Measurements from ENCODE around the gene KLHL8. TPM values are rescaled to one million over a fixed set of nuclear protein-coding genes. Genes with fewer than 3 reads are reported as not detected.
"Not testable (repeated sequence)": the region's sequence is repeated elsewhere in the genome, so short reads cannot be mapped to it uniquely, and the experiment has no call there.

KLHL8 gene
- total RNA-seq, 1 donor from 2014 or later: 34.6 TPM

- peak; percentile 39 for DNase-seq (ENCODE audit: low read depth)
These were observed 40.7 kb downstream of the KLHL8 start for GRCh38 chr4:87179751-87180150.

- DNase-seq (ENCODE audit: low read depth): no peak
These were observed 45.7 kb downstream of the KLHL8 start for GRCh38 chr4:87174672-87175071.

- DNase-seq (ENCODE audit: low read depth): no peak
These were observed 48.5 kb downstream of the KLHL8 start for GRCh38 chr4:87171944-87172343.

GRCh38 chr4:87166296-87166854 lies 54.0 kb downstream of the KLHL8 start:
- no peak for DNase-seq (ENCODE audit: low read depth)

GRCh38 chr4:87165892-87166291 lies 54.5 kb downstream of the KLHL8 start:
- DNase-seq (ENCODE audit: low read depth): peak; percentile 30

GRCh38 chr4:87153078-87153870 lies 67.1 kb downstream of the KLHL8 start:
- DNase-seq (ENCODE audit: low read depth): no peak

GRCh38 chr4:87152310-87153041 lies 67.9 kb downstream of the KLHL8 start:
- DNase-seq (ENCODE audit: low read depth): peak; percentile 14

GRCh38 chr4:87151730-87152129 lies 68.7 kb downstream of the KLHL8 start:
- DNase-seq (ENCODE audit: low read depth): no peak

- peak; percentile 80 for DNase-seq (ENCODE audit: low read depth)
These were observed 69.7 kb downstream of the KLHL8 start for GRCh38 chr4:87150498-87151261.

- DNase-seq (ENCODE audit: low read depth): no peak
These were observed 73.3 kb downstream of the KLHL8 start for GRCh38 chr4:87147116-87147515.

- DNase-seq (ENCODE audit: low read depth): not testable (repeated sequence)
These were observed 74.5 kb downstream of the KLHL8 start for GRCh38 chr4:87145934-87146333.

GRCh38 chr4:87144356-87144755 lies 76.1 kb downstream of the KLHL8 start:
- peak; percentile 68 for DNase-seq (ENCODE audit: low read depth)

GRCh38 chr4:87141428-87141827 lies 79.0 kb downstream of the KLHL8 start:
- peak; percentile 49 for DNase-seq (ENCODE audit: low read depth)

GRCh38 chr4:87134122-87134521 lies 86.3 kb downstream of the KLHL8 start:
- no peak for DNase-seq (ENCODE audit: low read depth)

- no peak for DNase-seq (ENCODE audit: low read depth)
These were observed 87.2 kb downstream of the KLHL8 start for GRCh38 chr4:87133183-87133582.

GRCh38 chr4:87132035-87132434 lies 88.4 kb downstream of the KLHL8 start:
- no peak for DNase-seq (ENCODE audit: low read depth)

GRCh38 chr4:87130985-87131703 lies 89.3 kb downstream of the KLHL8 start:
- peak; percentile 68 for DNase-seq (ENCODE audit: low read depth)

GRCh38 chr4:87129681-87130080 lies 90.7 kb downstream of the KLHL8 start:
- DNase-seq (ENCODE audit: low read depth): no peak

GRCh38 chr4:87128006-87128705 lies 92.3 kb downstream of the KLHL8 start:
- DNase-seq (ENCODE audit: low read depth): no peak

GRCh38 chr4:87126056-87126455 lies 94.4 kb downstream of the KLHL8 start:
- no peak for DNase-seq (ENCODE audit: low read depth)

- DNase-seq (ENCODE audit: low read depth): peak; percentile 74
These were observed 98.2 kb downstream of the KLHL8 start for GRCh38 chr4:87122252-87122651.
